G401 (cell line): ENCODE data around the gene DOCK10. TPM values are rescaled to one million over a fixed set of nuclear protein-coding genes. Genes with fewer than 3 reads are reported as not detected.
A peak's percentile ranks its signal among the peaks of the same experiment; 100 is the strongest.
"Not testable (repeated sequence)": the region's sequence is repeated elsewhere in the genome, so short reads cannot be mapped to it uniquely, and the experiment has no call there.

Source experiments
- DNase-seq: peaks from one replicate; pipeline ENCODE4 v3.0.0-alpha.2; 2015; ENCODE audit warnings: low spot score
- in situ Hi-C: cut with HindIII; loops from 2 replicates; pipeline ENCODE4 v1.10.0; 2016; ENCODE audit warnings: low sequenced_read_pairs, mixed read lengths
- total RNA-seq: library from RNA; depleted of rRNA; stranded (reverse); fragments of >200 nt; shearing (Covaris generic); gene quantifications from 2 replicates; pipeline ENCODE4 v1.2.3, GENCODE V29; 2014

Gene DOCK10
- total RNA-seq, 1 experiment from 2014 or later: not detected

GRCh38 chr2:225052703-225053102 lies 10.4 kb upstream of the DOCK10 start:
- in situ Hi-C loops: no loop called here
- DNase-seq: no peak

GRCh38 chr2:225047502-225047901 lies 5.2 kb upstream of the DOCK10 start:
- DNase-seq, in situ Hi-C loops: not testable (repeated sequence)

GRCh38 chr2:225042800-225043167 lies 516 bp upstream of the DOCK10 start:
- no peak for DNase-seq
- in situ Hi-C loops: no loop called here

- in situ Hi-C loops: no loop called here
- no peak for DNase-seq
Measured at GRCh38 chr2:225041207-225041850, 939 bp downstream of the DOCK10 start.

- in situ Hi-C loops: no loop called here
- DNase-seq: peak; percentile 13
Measured at GRCh38 chr2:225040856-225041206, 1.4 kb downstream of the DOCK10 start.

- no peak for DNase-seq
- in situ Hi-C loops: no loop called here
Measured at GRCh38 chr2:225040142-225040541, 2.1 kb downstream of the DOCK10 start.

- in situ Hi-C loops: no loop called here
- no peak for DNase-seq
Measured at GRCh38 chr2:225038231-225038523, 4.1 kb downstream of the DOCK10 start.

- in situ Hi-C loops: no loop called here
- DNase-seq: no peak
Measured at GRCh38 chr2:225037415-225038230, 4.6 kb downstream of the DOCK10 start.

GRCh38 chr2:225036431-225036830 lies 5.8 kb downstream of the DOCK10 start:
- DNase-seq: no peak
- in situ Hi-C loops: no loop called here

GRCh38 chr2:225033440-225034318 lies 8.6 kb downstream of the DOCK10 start:
- no peak for DNase-seq
- in situ Hi-C loops: no loop called here

- in situ Hi-C loops: no loop called here
- no peak for DNase-seq
Measured at GRCh38 chr2:225032246-225032645, 10.0 kb downstream of the DOCK10 start.

- in situ Hi-C loops: no loop called here
- no peak for DNase-seq
Measured at GRCh38 chr2:225031599-225031998, 10.7 kb downstream of the DOCK10 start.

- in situ Hi-C loops: no loop called here
- DNase-seq: no peak
Measured at GRCh38 chr2:225030893-225031292, 11.4 kb downstream of the DOCK10 start.

- in situ Hi-C loops: no loop called here
- no peak for DNase-seq
Measured at GRCh38 chr2:225030203-225030602, 12.1 kb downstream of the DOCK10 start.

- in situ Hi-C loops: no loop called here
- no peak for DNase-seq
Measured at GRCh38 chr2:225028572-225028971, 13.7 kb downstream of the DOCK10 start.

GRCh38 chr2:225027061-225027762 lies 15.1 kb downstream of the DOCK10 start:
- DNase-seq: no peak
- in situ Hi-C loops: no loop called here

GRCh38 chr2:225025917-225026571 lies 16.2 kb downstream of the DOCK10 start:
- in situ Hi-C loops: no loop called here
- no peak for DNase-seq

GRCh38 chr2:225022188-225022587 lies 20.1 kb downstream of the DOCK10 start:
- in situ Hi-C loops: no loop called here
- no peak for DNase-seq

- in situ Hi-C loops: no loop called here
- no peak for DNase-seq
Measured at GRCh38 chr2:225020168-225020849, 22.0 kb downstream of the DOCK10 start.
